ENCODE measurements around the gene ORC5. TPM values are rescaled to one million over a fixed set of nuclear protein-coding genes. Genes with fewer than 3 reads are reported as not detected.

The ORC5 gene
- total RNA-seq, 1 donor from 2014 or later, result 27.9 TPM

- DNase-seq (ENCODE audit: low read depth, low spot score), result no peak
- Mint-ChIP-seq H3K36me3 (ENCODE audit: low read depth) (no peaks in the 10 kb centered on the region), H3K4me3 (no peak overlapping the region), H3K4me1 (no peaks in the 10 kb centered on the region), H3K9me3 (peaks cover 2% of the 10 kb centered on the region), H3K27me3 (ENCODE audit: low read depth) (peaks cover 8% of the 10 kb centered on the region), H3K27ac (ENCODE audit: unreplicated experiment) (no peak overlapping the region)
- no peak for TF ChIP-seq CTCF (conservative IDR thresholded peaks at IDR 0.05)
These were observed 101.5 kb downstream of the ORC5 start for GRCh38 chr7:104106108-104106905.

GRCh38 chr7:104098890-104099289 lies 108.9 kb downstream of the ORC5 start:
- no peaks in the 10 kb centered on the region for H3K4me1 Mint-ChIP-seq
- H3K36me3 Mint-ChIP-seq (ENCODE audit: low read depth), result no peaks in the 10 kb centered on the region
- no peak for TF ChIP-seq CTCF (conservative IDR thresholded peaks at IDR 0.05)
- H3K4me3 Mint-ChIP-seq, result no peak overlapping the region
- H3K27ac Mint-ChIP-seq (ENCODE audit: unreplicated experiment), result no peak overlapping the region
- peaks cover 4% of the 10 kb centered on the region for H3K9me3 Mint-ChIP-seq
- DNase-seq (ENCODE audit: low read depth, low spot score), result no peak
- H3K27me3 Mint-ChIP-seq (ENCODE audit: low read depth), result peaks cover 7% of the 10 kb centered on the region

- H3K4me3 Mint-ChIP-seq, result no peak overlapping the region
- H3K36me3 Mint-ChIP-seq (ENCODE audit: low read depth), result no peaks in the 10 kb centered on the region
- peaks cover 14% of the 10 kb centered on the region for H3K27me3 Mint-ChIP-seq (ENCODE audit: low read depth)
- peak; percentile 2 for DNase-seq (ENCODE audit: low read depth, low spot score)
- TF ChIP-seq CTCF (conservative IDR thresholded peaks at IDR 0.05), result peak; percentile 25
- no peaks in the 10 kb centered on the region for H3K4me1 Mint-ChIP-seq
- peaks cover 4% of the 10 kb centered on the region for H3K9me3 Mint-ChIP-seq
- H3K27ac Mint-ChIP-seq (ENCODE audit: unreplicated experiment), result no peak overlapping the region
These were observed 111.1 kb downstream of the ORC5 start for GRCh38 chr7:104096683-104097082.

- H3K27ac Mint-ChIP-seq (ENCODE audit: unreplicated experiment), result no peak overlapping the region
- peaks cover 19% of the 10 kb centered on the region for H3K27me3 Mint-ChIP-seq (ENCODE audit: low read depth)
- H3K4me1 Mint-ChIP-seq, result peaks cover 10% of the 10 kb centered on the region
- no peak for DNase-seq (ENCODE audit: low read depth, low spot score)
- H3K36me3 Mint-ChIP-seq (ENCODE audit: low read depth), result no peaks in the 10 kb centered on the region
- TF ChIP-seq CTCF (conservative IDR thresholded peaks at IDR 0.05), result no peak
- H3K9me3 Mint-ChIP-seq, result peaks cover under 1% of the 10 kb centered on the region
- no peak overlapping the region for H3K4me3 Mint-ChIP-seq
These were observed 114.7 kb downstream of the ORC5 start for GRCh38 chr7:104093127-104093526.

GRCh38 chr7:104091242-104091641 lies 116.6 kb downstream of the ORC5 start:
- Mint-ChIP-seq H3K4me3 (no peak overlapping the region), H3K9me3 (no peaks in the 10 kb centered on the region), H3K4me1 (peaks cover 10% of the 10 kb centered on the region), H3K27ac (ENCODE audit: unreplicated experiment) (no peak overlapping the region), H3K27me3 (ENCODE audit: low read depth) (peaks cover 24% of the 10 kb centered on the region), H3K36me3 (ENCODE audit: low read depth) (no peaks in the 10 kb centered on the region)
- no peak for TF ChIP-seq CTCF (conservative IDR thresholded peaks at IDR 0.05)
- no peak for DNase-seq (ENCODE audit: low read depth, low spot score)

Measured in neural crest cell (in vitro differentiated cells).